Stimulated activated CD8-positive, alpha-beta memory T cell treated with anti-CD3 and anti-CD28 coated beads, Interleukin-15, amount 100 ng/mL, for 24 hours (primary cell): Measurements from ENCODE around the gene ANP32B.
"Not testable (repeated sequence)": the region's sequence is repeated elsewhere in the genome, so short reads cannot be mapped to it uniquely, and the experiment has no call there.

Experiments
- DNase-seq: peaks from one replicate; pipeline ENCODE4 v3.0.0-alpha.2; 2020; ENCODE audit warnings: low read depth

The ANP32B gene

GRCh38 chr9:97963232-97963631 lies 19.9 kb upstream of the ANP32B start:
- no peak for DNase-seq

GRCh38 chr9:97964901-97965300 lies 18.2 kb upstream of the ANP32B start:
- no peak for DNase-seq

GRCh38 chr9:97966493-97966892 lies 16.6 kb upstream of the ANP32B start:
- DNase-seq: no peak

GRCh38 chr9:97969014-97969413 lies 14.1 kb upstream of the ANP32B start:
- no peak for DNase-seq

- DNase-seq: no peak
These were observed 13.0 kb upstream of the ANP32B start for GRCh38 chr9:97970165-97970564.

GRCh38 chr9:97972753-97973152 lies 10.4 kb upstream of the ANP32B start:
- DNase-seq: no peak

GRCh38 chr9:97975376-97975775 lies 7.8 kb upstream of the ANP32B start:
- DNase-seq: no peak

GRCh38 chr9:97976633-97977032 lies 6.5 kb upstream of the ANP32B start:
- DNase-seq: not testable (repeated sequence)

GRCh38 chr9:97978371-97979130 lies 4.6 kb upstream of the ANP32B start:
- no peak for DNase-seq

- no peak for DNase-seq
These were observed 3.2 kb upstream of the ANP32B start for GRCh38 chr9:97979788-97980478.

- DNase-seq: no peak
These were observed 2.7 kb upstream of the ANP32B start for GRCh38 chr9:97980479-97980803.

- no peak for DNase-seq
These were observed 2.0 kb upstream of the ANP32B start for GRCh38 chr9:97980918-97981845.

- DNase-seq: no peak
These were observed 1.1 kb upstream of the ANP32B start for GRCh38 chr9:97981846-97982682.

- DNase-seq: peak; percentile 45
These were observed 547 bp downstream of the ANP32B start for GRCh38 chr9:97983589-97984187.

GRCh38 chr9:97984188-97985057 lies 1.3 kb downstream of the ANP32B start:
- peak; percentile 55 for DNase-seq

GRCh38 chr9:97985058-97985861 lies 2.1 kb downstream of the ANP32B start:
- no peak for DNase-seq

- DNase-seq: no peak
These were observed 4.3 kb downstream of the ANP32B start for GRCh38 chr9:97987487-97987886.

GRCh38 chr9:97990259-97990658 lies 7.1 kb downstream of the ANP32B start:
- no peak for DNase-seq

GRCh38 chr9:97991818-97992217 lies 8.7 kb downstream of the ANP32B start:
- no peak for DNase-seq

- DNase-seq: no peak
These were observed 9.1 kb downstream of the ANP32B start for GRCh38 chr9:97992219-97992618.
